Epithelial cell of proximal tubule (primary cell): ENCODE measurements around the gene PPP2R2C. TPM values are rescaled to one million over a fixed set of nuclear protein-coding genes. Genes with fewer than 3 reads are reported as not detected.

Source experiments
- DNase-seq: peaks from one replicate; pipeline ENCODE4 v3.0.0-alpha.2; 2011; ENCODE audit warnings: low read depth
- H3K4me3 ChIP-seq: 2 replicates; pipeline ENCODE4 v1.5.1; 2011; ENCODE audit warnings: low read depth, mild to moderate bottlenecking, low read length
- CTCF ChIP-seq: conservative IDR thresholded peaks from 2 replicates; pipeline ENCODE4 v1.5.1; 2012; ENCODE audit warnings: low read depth, mild to moderate bottlenecking, low read length
- total RNA-seq: library from RNA; depleted of rRNA; stranded (reverse); fragments of >200 nt; gene quantifications from 2 replicates; pipeline ENCODE4 v1.2.3, GENCODE V29; 2015

PPP2R2C gene
- total RNA-seq, 1 donor from 2014 or later: not detected

GRCh38 chr4:6489927-6490326, 17.5 kb upstream of the PPP2R2C start:
- H3K4me3 ChIP-seq: no peak overlapping the region
- no peak for DNase-seq
- TF ChIP-seq CTCF: no peak

GRCh38 chr4:6487466-6487865, 15.1 kb upstream of the PPP2R2C start:
- TF ChIP-seq CTCF: no peak
- no peak overlapping the region for H3K4me3 ChIP-seq
- no peak for DNase-seq

GRCh38 chr4:6480534-6481088, 8.2 kb upstream of the PPP2R2C start:
- TF ChIP-seq CTCF: no peak
- no peak overlapping the region for H3K4me3 ChIP-seq
- DNase-seq: no peak

- no peak overlapping the region for H3K4me3 ChIP-seq
- TF ChIP-seq CTCF: no peak
- DNase-seq: no peak
Observed at GRCh38 chr4:6478546-6479220, 6.3 kb upstream of the PPP2R2C start.

- no peak for TF ChIP-seq CTCF
- DNase-seq: no peak
- no peak overlapping the region for H3K4me3 ChIP-seq
Observed at GRCh38 chr4:6476893-6477292, 4.5 kb upstream of the PPP2R2C start.

- no peak for TF ChIP-seq CTCF
- H3K4me3 ChIP-seq: no peak overlapping the region
- DNase-seq: no peak
Observed at GRCh38 chr4:6475492-6476020, 3.1 kb upstream of the PPP2R2C start.
